HepG2 (cell line): ENCODE results near the gene ADAMTS17. TPM values are rescaled to one million over a fixed set of nuclear protein-coding genes. Genes with fewer than 3 reads are reported as not detected.

Source experiments
- ATF3 ChIP-seq: sonication (generic); formaldehyde crosslinking; IDR thresholded peaks from 2 replicates; pipeline ENCODE4 v1.4.0; 2020; ENCODE audit warnings: missing genetic modification reagents
- HDAC1 ChIP-seq: sonication (generic); formaldehyde crosslinking; IDR thresholded peaks from 2 replicates; pipeline ENCODE4 v1.5.1; 2020; ENCODE audit warnings: mild to moderate bottlenecking, missing genetic modification reagents
- HDAC2 ChIP-seq: sonication (generic); formaldehyde crosslinking; IDR thresholded peaks from 2 replicates; pipeline ENCODE4 v1.4.0; 2020; ENCODE audit warnings: missing genetic modification reagents
- HOXA7 ChIP-seq: sonication (generic); formaldehyde crosslinking; IDR thresholded peaks from 2 replicates; pipeline ENCODE4 v1.8.1; 2022; ENCODE audit warnings: mild to moderate bottlenecking, missing genetic modification reagents, moderate library complexity
- MED1 ChIP-seq: sonication (generic); formaldehyde crosslinking; IDR thresholded peaks from 2 replicates; pipeline ENCODE4 v1.4.0; 2020; ENCODE audit warnings: missing genetic modification reagents
- NCOA1 ChIP-seq: sonication (generic); formaldehyde crosslinking; IDR thresholded peaks from 2 replicates; pipeline ENCODE4 v1.9.0; 2021; ENCODE audit warnings: missing genetic modification reagents
- PHB2 ChIP-seq: fragments of 450-650 bp; IDR thresholded peaks from 2 replicates; pipeline ENCODE4 v1.6.1; 2018; ENCODE audit not compliant: partially characterized antibody
- POLR2A ChIP-seq, 2 experiments: IDR thresholded peaks; 2 replicates each; pipeline ENCODE4 v1.6.1; 2011; ENCODE audit warnings: low read depth in 2 of 2, low read length in 2 of 2, mild to moderate bottlenecking in 1 of 2, moderate library complexity in 1 of 2; ENCODE audit not compliant: insufficient read depth in 1 of 2
- POLR2AphosphoS5 ChIP-seq: IDR thresholded peaks from 2 replicates; pipeline ENCODE4 v1.6.1; 2012; ENCODE audit warnings: low read depth, low read length
- PPARG ChIP-seq: conservative IDR thresholded peaks from 2 replicates; pipeline ENCODE4 v1.6.1; 2016; ENCODE audit warnings: missing biosample characterization, missing genetic modification reagents
- REPIN1 ChIP-seq: sonication (generic); formaldehyde crosslinking; IDR thresholded peaks from 2 replicates; pipeline ENCODE4 v1.8.0; 2022; ENCODE audit warnings: missing genetic modification reagents, low read depth, mild to moderate bottlenecking, borderline replicate concordance
- RFXAP ChIP-seq: sonication (generic); formaldehyde crosslinking; IDR thresholded peaks from 2 replicates; pipeline ENCODE4 v1.4.0; 2020; ENCODE audit warnings: missing genetic modification reagents, borderline replicate concordance
- SIN3A ChIP-seq: IDR thresholded peaks from 2 replicates; pipeline ENCODE4 v1.6.1; 2011; ENCODE audit warnings: low read depth, mild to moderate bottlenecking, control low read depth, low read length, borderline replicate concordance
- TARDBP ChIP-seq: sonication (generic); formaldehyde crosslinking; IDR thresholded peaks from 2 replicates; pipeline ENCODE4 v1.8.0; 2022; ENCODE audit warnings: mild to moderate bottlenecking, missing genetic modification reagents
- TCF7 ChIP-seq: sonication (generic); IDR thresholded peaks from 2 replicates; pipeline ENCODE4 v1.6.1; 2016; ENCODE audit warnings: antibody characterized with exemption, low read depth
- ZBTB33 ChIP-seq: sonication (generic); formaldehyde crosslinking; IDR thresholded peaks from 2 replicates; pipeline ENCODE4 v1.4.0; 2020; ENCODE audit warnings: missing genetic modification reagents
- ZBTB37 ChIP-seq: sonication (generic); formaldehyde crosslinking; IDR thresholded peaks from 2 replicates; pipeline ENCODE4 v1.4.0; 2020; ENCODE audit warnings: mild to moderate bottlenecking, missing genetic modification reagents
- ZBTB44 ChIP-seq: sonication (generic); formaldehyde crosslinking; IDR thresholded peaks from 2 replicates; pipeline ENCODE4 v1.4.0; 2020; ENCODE audit warnings: missing genetic modification reagents
- ZC3H13 ChIP-seq: sonication (generic); formaldehyde crosslinking; IDR thresholded peaks from 2 replicates; pipeline ENCODE4 v1.8.1; 2023; ENCODE audit warnings: mild to moderate bottlenecking, missing genetic modification reagents, moderate library complexity
- ZFP82 ChIP-seq: sonication (generic); formaldehyde crosslinking; IDR thresholded peaks from 2 replicates; pipeline ENCODE4 v1.5.1; 2020; ENCODE audit warnings: mild to moderate bottlenecking, missing genetic modification reagents, borderline replicate concordance
- ZNF225 ChIP-seq: sonication (generic); formaldehyde crosslinking; IDR thresholded peaks from 2 replicates; pipeline ENCODE4 v1.4.0; 2020; ENCODE audit warnings: mild to moderate bottlenecking, missing genetic modification reagents
- ZNF260 ChIP-seq: sonication (generic); formaldehyde crosslinking; IDR thresholded peaks from 2 replicates; pipeline ENCODE4 v1.4.0; 2020; ENCODE audit warnings: missing genetic modification reagents, low read depth, mild to moderate bottlenecking, borderline replicate concordance
- ZNF343 ChIP-seq: sonication (generic); formaldehyde crosslinking; IDR thresholded peaks from 2 replicates; pipeline ENCODE4 v1.4.0; 2020; ENCODE audit warnings: mild to moderate bottlenecking, missing genetic modification reagents
- ZNF580 ChIP-seq: IDR thresholded peaks from 2 replicates; pipeline ENCODE4 v1.6.1; 2016; ENCODE audit warnings: low read depth, borderline replicate concordance
- ZNF737 ChIP-seq: sonication (generic); formaldehyde crosslinking; IDR thresholded peaks from 2 replicates; pipeline ENCODE4 v1.5.0; 2020; ENCODE audit warnings: missing genetic modification reagents, mild to moderate bottlenecking, borderline replicate concordance
- ZNF792 ChIP-seq: IDR thresholded peaks from 2 replicates; pipeline ENCODE4 v1.6.1; 2016
- polyA plus RNA-seq, 8 experiments: library from polyadenylated mRNA; depleted of rRNA in 3 of 8; stranded (reverse) in 7 of 8; unstranded in 1 of 8; fragments of >200 nt; fragmentation: Illumina TruSeq in 4 of 8; extraction: Trizol in 4 of 8; gene quantifications; 2 replicates each; pipeline versions ENCODE4 v1.2.1 to v1.2.3, GENCODE V29; 2011 to 2016; ENCODE audit warnings: low read depth in 4 of 8, missing spikeins in 1 of 8, mixed read lengths in 1 of 8; ENCODE audit not compliant: insufficient read depth in 1 of 8
- total RNA-seq, 5 experiments: library from RNA; depleted of rRNA; stranded (reverse); fragments of >200 nt; fragmentation: Illumina TruSeq; extraction: Trizol; gene quantifications; 2 replicates each; pipeline ENCODE4 v1.2.3, GENCODE V29; 2016; ENCODE audit warnings: low read depth in 1 of 5

ADAMTS17 gene
- total and polyA plus RNA-seq, 2 of the 13 experiments (the other 11 are each of a cell fraction or from before 2014, with no cell fraction given) = 0.02 to 0.04 TPM

- TF ChIP-seq NCOA1 (no peak), ZNF343 (no peak), PHB2 (no peak), PPARG (CRISPR knock-in tag) (no peak), HDAC2 (CRISPR knock-in tag) (peak; percentile 49; the same call in 1 of the 2 replicates), ZBTB37 (CRISPR knock-in tag) (no peak), POLR2A (IDR thresholded peaks at IDR 0.05; ENCODE audit: insufficient read depth in 1 of 2, low read depth in 2 of 2, low read length in 2 of 2) (no peak), TARDBP (CRISPR knock-in tag) (peak; percentile 37; the same call in 1 of the 2 replicates), SIN3A (no peak), REPIN1 (0 out of 2 replicates have a peak, but pooled peaks have one; percentile 36), ZNF260 (CRISPR knock-in tag) (no peak), ATF3 (CRISPR knock-in tag) (no peak), ZNF792 (CRISPR knock-in tag) (0 out of 2 replicates have a peak, but pooled peaks have one; percentile 45), RFXAP (CRISPR knock-in tag) (no peak), HOXA7 (CRISPR knock-in tag) (no peak), TCF7 (no peak), ZNF225 (no peak), ZBTB33 (CRISPR knock-in tag) (no peak), ZFP82 (CRISPR knock-in tag) (no peak), ZNF737 (no peak), ZBTB44 (CRISPR knock-in tag) (no peak), ZC3H13 (CRISPR knock-in tag) (no peak), POLR2AphosphoS5 (no peak), ZNF580 (no peak), MED1 (CRISPR knock-in tag) (no peak), HDAC1 (CRISPR knock-in tag) (peak; percentile 35; the same call in 1 of the 2 replicates)
Observed at GRCh38 chr15:100211855-100212850, 129.6 kb downstream of the ADAMTS17 start (continued).
